Ascending aorta (tissue), 2 donors: ENCODE measurements around the gene MLXIP. TPM values are rescaled to one million over a fixed set of nuclear protein-coding genes. Genes with fewer than 3 reads are reported as not detected.
A peak's percentile ranks its signal among the peaks of the same experiment; 100 is the strongest.
"Not testable (repeated sequence)": the region's sequence is repeated elsewhere in the genome, so short reads cannot be mapped to it uniquely, and the experiment has no call there.

Source experiments
- DNase-seq, 2 donors: peaks; one replicate each; pipeline ENCODE4 v3.0.0-alpha.2; 2019; ENCODE audit warnings: low spot score in 2 of 2
- H3K27ac ChIP-seq, 2 donors: fragments of 200-600 bp; sonication (generic); one replicate each; pipeline ENCODE4 v1.5.1; 2016 to 2017; ENCODE audit warnings: mild to moderate bottlenecking in 1 of 2
- H3K27me3 ChIP-seq: fragments of 200-600 bp; sonication (generic); one replicate; pipeline ENCODE4 v1.5.1; 2017
- H3K36me3 ChIP-seq, 2 donors: fragments of 200-600 bp; sonication (generic); one replicate each; pipeline ENCODE4 v1.5.1; 2016
- H3K4me1 ChIP-seq, 2 donors: fragments of 200-600 bp; sonication (generic); one replicate each; pipeline ENCODE4 v1.5.1; 2016 to 2017; ENCODE audit warnings: mild to moderate bottlenecking in 1 of 2
- H3K4me3 ChIP-seq, 2 donors: fragments of 200-600 bp; sonication (generic); one replicate each; pipeline ENCODE4 v1.5.1; 2016 to 2017; ENCODE audit warnings: mild to moderate bottlenecking in 1 of 2
- H3K9me3 ChIP-seq, 2 donors: fragments of 200-600 bp; sonication (generic); one replicate each; pipeline ENCODE4 v1.5.1; 2016
- CTCF ChIP-seq, 3 experiments: fragments of 200-600 bp in 2 of 3; fragments of 450-650 bp in 1 of 3; sonication (generic) in 2 of 3; IDR thresholded peaks; one replicate each; pipeline ENCODE4 v1.5.1; 2016 to 2019; ENCODE audit warnings: antibody characterized with exemption in 3 of 3, mild to moderate bottlenecking in 1 of 3, moderate library complexity in 1 of 3
- intact Hi-C: fragments of 100-400 bp; cut with DNase I; formaldehyde crosslinking; loops from one replicate; pipeline ENCODE4 v1.15.1; 2023
- total RNA-seq: library from RNA; depleted of rRNA; stranded (reverse); fragments of >200 nt; gene quantifications from one replicate; pipeline ENCODE4 v1.1.0, GENCODE V29; 2016

Gene MLXIP
- total RNA-seq, 1 donor from 2014 or later = 62.3 TPM

GRCh38 chr12:122116707-122117535 is 38.4 kb downstream of the MLXIP start:
- H3K9me3 ChIP-seq = no peaks in the 10 kb centered on the region
- peaks cover 0 to 7% of the 10 kb centered on the region in 2 donors for H3K4me1 ChIP-seq
- intact Hi-C loops = no loop called here
- no peak for DNase-seq
- no peak for TF ChIP-seq CTCF (IDR thresholded peaks at IDR 0.05)
- no peaks in the 10 kb centered on the region for H3K27me3 ChIP-seq
- no peaks in the 10 kb centered on the region for H3K36me3 ChIP-seq
- no peak overlapping the region for H3K4me3 ChIP-seq
- H3K27ac ChIP-seq = no peak overlapping the region

GRCh38 chr12:122117979-122118378 is 39.4 kb downstream of the MLXIP start:
- H3K27ac ChIP-seq = no peak overlapping the region
- DNase-seq = no peak
- no peak for TF ChIP-seq CTCF (IDR thresholded peaks at IDR 0.05)
- peaks cover 0 to 12% of the 10 kb centered on the region in 2 donors for H3K4me1 ChIP-seq
- no peak overlapping the region for H3K4me3 ChIP-seq
- intact Hi-C loops = no loop called here
- no peaks in the 10 kb centered on the region for H3K9me3 ChIP-seq
- H3K36me3 ChIP-seq = no peaks in the 10 kb centered on the region
- H3K27me3 ChIP-seq = no peaks in the 10 kb centered on the region

- intact Hi-C loops = not testable (repeated sequence)
- peaks cover 0 to 20% of the 10 kb centered on the region in 2 donors for H3K4me1 ChIP-seq
Measured at GRCh38 chr12:122121341-122121740, 42.8 kb downstream of the MLXIP start.

GRCh38 chr12:122121745-122122144 is 43.2 kb downstream of the MLXIP start:
- Histone ChIP-seq H3K36me3 (no peaks in the 10 kb centered on the region), H3K9me3 (no peaks in the 10 kb centered on the region), H3K4me1 (peaks cover 0 to 20% of the 10 kb centered on the region in 2 donors), H3K4me3 (no peak overlapping the region), H3K27me3 (no peaks in the 10 kb centered on the region), H3K27ac (no peak overlapping the region)
- intact Hi-C loops = no loop called here
- no peak for TF ChIP-seq CTCF (IDR thresholded peaks at IDR 0.05)
- DNase-seq = no peak

More at GRCh38 chr12:122121341-122121740, 42.8 kb downstream of the MLXIP start:
- H3K9me3 ChIP-seq, H3K36me3 ChIP-seq, H3K27ac ChIP-seq, H3K27me3 ChIP-seq, DNase-seq, H3K4me3 ChIP-seq: not testable (repeated sequence)

GRCh38 chr12:122123051-122123760 is 44.6 kb downstream of the MLXIP start:
- peaks cover 7 to 9% of the 10 kb centered on the region in 2 donors for H3K36me3 ChIP-seq
- intact Hi-C loops = loop anchor here (1.0 kb wide), 2 partner anchors 69 to 205 kb away; partner anchors contain the start of gene CFAP251
- no peaks in the 10 kb centered on the region for H3K27me3 ChIP-seq
- no peak overlapping the region for H3K4me3 ChIP-seq
- peak in 1 of 2 donors; percentile 84 for DNase-seq
- peaks cover 0 to 20% of the 10 kb centered on the region in 2 donors for H3K4me1 ChIP-seq
- TF ChIP-seq CTCF (IDR thresholded peaks at IDR 0.05) = peak; percentile 69 to 85 (median 78)
- no peaks in the 10 kb centered on the region for H3K9me3 ChIP-seq
- H3K27ac ChIP-seq = no peak overlapping the region

GRCh38 chr12:122123761-122124145 is 45.2 kb downstream of the MLXIP start:
- intact Hi-C loops = loop anchor here (1.0 kb wide), 2 partner anchors 69 to 205 kb away; partner anchors contain the start of gene CFAP251
- H3K27me3 ChIP-seq = no peaks in the 10 kb centered on the region
- no peak overlapping the region for H3K4me3 ChIP-seq
- DNase-seq = no peak
- H3K9me3 ChIP-seq = no peaks in the 10 kb centered on the region
- H3K4me1 ChIP-seq = peaks cover 0 to 20% of the 10 kb centered on the region in 2 donors
- H3K27ac ChIP-seq = no peak overlapping the region
- peaks cover 13 to 14% of the 10 kb centered on the region in 2 donors for H3K36me3 ChIP-seq
- TF ChIP-seq CTCF (IDR thresholded peaks at IDR 0.05) = no peak
